ENCODE results near the gene DOCK3. TPM values are rescaled to one million over a fixed set of nuclear protein-coding genes. Genes with fewer than 3 reads are reported as not detected.
"Not testable (repeated sequence)": the region's sequence is repeated elsewhere in the genome, so short reads cannot be mapped to it uniquely, and the experiment has no call there.

DOCK3 gene
- total RNA-seq, 1 experiment from 2014 or later = 5.6 TPM

DNA sequence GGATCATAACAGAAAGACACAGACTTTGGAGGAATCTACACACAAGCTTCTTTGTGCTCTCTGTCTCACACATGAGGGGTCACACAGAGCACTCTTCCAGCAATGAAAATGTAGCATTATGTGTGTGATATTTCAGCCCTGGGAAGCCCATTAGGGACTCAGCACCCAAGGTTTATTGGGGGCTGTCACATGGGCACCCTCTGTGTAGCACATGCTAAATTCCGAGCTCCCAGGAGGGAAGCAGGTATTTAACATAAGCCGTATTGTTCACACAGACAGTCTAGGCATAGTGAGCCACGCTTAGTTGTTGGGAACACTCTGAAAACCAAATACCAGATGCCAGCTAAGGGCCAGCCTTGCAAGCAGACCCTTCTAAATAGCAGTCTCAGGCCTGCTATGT, 448.8 kb downstream of the DOCK3 start:
- no peak for ATAC-seq
- POLR2A ChIA-PET = interaction anchor here (0.6 kb wide), 1 partner anchor 101 kb away, joined by 3 read pairs; no protein-coding TSS in a partner anchor

DNA sequence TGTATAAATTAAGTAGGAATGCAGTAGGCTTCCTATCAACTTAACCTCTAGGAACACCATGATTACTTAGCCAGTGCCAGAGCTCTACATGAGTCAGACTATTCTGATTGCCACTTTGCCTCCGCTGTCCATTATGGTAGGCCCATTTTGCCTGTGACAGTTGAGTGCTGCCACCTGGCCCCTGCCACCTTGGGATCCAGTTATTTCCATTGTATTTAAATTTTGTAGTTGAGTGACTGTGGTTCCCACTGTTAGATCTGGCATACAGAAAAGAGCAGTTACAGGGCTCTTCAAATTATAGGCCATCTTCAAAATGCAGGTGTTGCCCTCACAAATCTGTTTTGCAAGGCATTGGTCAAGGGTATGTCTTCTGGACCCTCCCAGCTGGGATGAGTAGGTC, 456.9 kb downstream of the DOCK3 start:
- H3K27me3 Mint-ChIP-seq (ENCODE audit: low read depth); DNase-seq (ENCODE audit: low spot score); H3K4me1 Mint-ChIP-seq; POLR2A ChIA-PET; CTCF ChIA-PET; H3K27ac Mint-ChIP-seq; H3K4me3 Mint-ChIP-seq; ATAC-seq: not testable (repeated sequence)
- peaks cover 42% of the 10 kb centered on the region for H3K9me3 Mint-ChIP-seq
- peaks cover 31% of the 10 kb centered on the region for H3K36me3 Mint-ChIP-seq

More for the DNA sequence above, 448.8 kb downstream of the DOCK3 start:
- Mint-ChIP-seq H3K4me3 (no peak overlapping the region), H3K27me3 (ENCODE audit: low read depth) (peaks cover 6% of the 10 kb centered on the region), H3K27ac (no peak overlapping the region), H3K36me3 (no peaks in the 10 kb centered on the region), H3K9me3 (peaks cover 18% of the 10 kb centered on the region), H3K4me1 (no peaks in the 10 kb centered on the region)
- CTCF ChIA-PET = interaction anchor here (0.8 kb wide), 1 partner anchor 23 kb away, joined by 6 read pairs; no protein-coding TSS in a partner anchor
- no peak for TF ChIP-seq ZNF317 (CRISPR knock-in tag; IDR thresholded peaks at IDR 0.05; ENCODE audit: borderline replicate concordance, low read depth)
- no peak for TF ChIP-seq RORB (CRISPR knock-in tag; IDR thresholded peaks at IDR 0.05)
- TF ChIP-seq, protein P1, sequence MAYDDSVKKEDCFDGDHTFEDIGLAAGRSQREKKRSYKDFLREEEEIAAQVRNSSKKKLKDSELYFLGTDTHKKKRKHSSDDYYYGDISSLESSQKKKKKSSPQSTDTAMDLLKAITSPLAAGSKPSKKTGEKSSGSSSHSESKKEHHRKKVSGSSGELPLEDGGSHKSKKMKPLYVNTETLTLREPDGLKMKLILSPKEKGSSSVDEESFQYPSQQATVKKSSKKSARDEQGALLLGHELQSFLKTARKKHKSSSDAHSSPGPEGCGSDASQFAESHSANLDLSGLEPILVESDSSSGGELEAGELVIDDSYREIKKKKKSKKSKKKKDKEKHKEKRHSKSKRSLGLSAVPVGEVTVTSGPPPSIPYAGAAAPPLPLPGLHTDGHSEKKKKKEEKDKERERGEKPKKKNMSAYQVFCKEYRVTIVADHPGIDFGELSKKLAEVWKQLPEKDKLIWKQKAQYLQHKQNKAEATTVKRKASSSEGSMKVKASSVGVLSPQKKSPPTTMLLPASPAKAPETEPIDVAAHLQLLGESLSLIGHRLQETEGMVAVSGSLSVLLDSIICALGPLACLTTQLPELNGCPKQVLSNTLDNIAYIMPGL (CRISPR knock-in tag; IDR thresholded peaks at IDR 0.05) = no peak
- TF ChIP-seq ESRRA (CRISPR knock-in tag; IDR thresholded peaks at IDR 0.05; ENCODE audit: borderline replicate concordance) = no peak
- TF ChIP-seq SOX15 (CRISPR knock-in tag; IDR thresholded peaks at IDR 0.05) = no peak
- TF ChIP-seq, protein P2, sequence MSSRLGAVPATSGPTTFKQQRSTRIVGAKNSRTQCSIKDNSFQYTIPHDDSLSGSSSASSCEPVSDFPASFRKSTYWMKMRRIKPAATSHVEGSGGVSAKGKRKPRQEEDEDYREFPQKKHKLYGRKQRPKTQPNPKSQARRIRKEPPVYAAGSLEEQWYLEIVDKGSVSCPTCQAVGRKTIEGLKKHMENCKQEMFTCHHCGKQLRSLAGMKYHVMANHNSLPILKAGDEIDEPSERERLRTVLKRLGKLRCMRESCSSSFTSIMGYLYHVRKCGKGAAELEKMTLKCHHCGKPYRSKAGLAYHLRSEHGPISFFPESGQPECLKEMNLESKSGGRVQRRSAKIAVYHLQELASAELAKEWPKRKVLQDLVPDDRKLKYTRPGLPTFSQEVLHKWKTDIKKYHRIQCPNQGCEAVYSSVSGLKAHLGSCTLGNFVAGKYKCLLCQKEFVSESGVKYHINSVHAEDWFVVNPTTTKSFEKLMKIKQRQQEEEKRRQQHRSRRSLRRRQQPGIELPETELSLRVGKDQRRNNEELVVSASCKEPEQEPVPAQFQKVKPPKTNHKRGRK (CRISPR knock-in tag; IDR thresholded peaks at IDR 0.05; ENCODE audit: borderline replicate concordance) = no peak
- no peak for TF ChIP-seq ZNF138 (CRISPR knock-in tag; conservative IDR thresholded peaks at IDR 0.05)
- TF ChIP-seq SP1 (CRISPR knock-in tag; conservative IDR thresholded peaks at IDR 0.05) = no peak
- TF ChIP-seq, protein P3, sequence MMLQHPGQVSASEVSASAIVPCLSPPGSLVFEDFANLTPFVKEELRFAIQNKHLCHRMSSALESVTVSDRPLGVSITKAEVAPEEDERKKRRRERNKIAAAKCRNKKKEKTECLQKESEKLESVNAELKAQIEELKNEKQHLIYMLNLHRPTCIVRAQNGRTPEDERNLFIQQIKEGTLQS (CRISPR knock-in tag; conservative IDR thresholded peaks at IDR 0.05) = no peak
- TF ChIP-seq, protein P4, sequence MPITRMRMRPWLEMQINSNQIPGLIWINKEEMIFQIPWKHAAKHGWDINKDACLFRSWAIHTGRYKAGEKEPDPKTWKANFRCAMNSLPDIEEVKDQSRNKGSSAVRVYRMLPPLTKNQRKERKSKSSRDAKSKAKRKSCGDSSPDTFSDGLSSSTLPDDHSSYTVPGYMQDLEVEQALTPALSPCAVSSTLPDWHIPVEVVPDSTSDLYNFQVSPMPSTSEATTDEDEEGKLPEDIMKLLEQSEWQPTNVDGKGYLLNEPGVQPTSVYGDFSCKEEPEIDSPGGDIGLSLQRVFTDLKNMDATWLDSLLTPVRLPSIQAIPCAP (CRISPR knock-in tag; IDR thresholded peaks at IDR 0.05) = no peak
- TF ChIP-seq, protein P5, sequence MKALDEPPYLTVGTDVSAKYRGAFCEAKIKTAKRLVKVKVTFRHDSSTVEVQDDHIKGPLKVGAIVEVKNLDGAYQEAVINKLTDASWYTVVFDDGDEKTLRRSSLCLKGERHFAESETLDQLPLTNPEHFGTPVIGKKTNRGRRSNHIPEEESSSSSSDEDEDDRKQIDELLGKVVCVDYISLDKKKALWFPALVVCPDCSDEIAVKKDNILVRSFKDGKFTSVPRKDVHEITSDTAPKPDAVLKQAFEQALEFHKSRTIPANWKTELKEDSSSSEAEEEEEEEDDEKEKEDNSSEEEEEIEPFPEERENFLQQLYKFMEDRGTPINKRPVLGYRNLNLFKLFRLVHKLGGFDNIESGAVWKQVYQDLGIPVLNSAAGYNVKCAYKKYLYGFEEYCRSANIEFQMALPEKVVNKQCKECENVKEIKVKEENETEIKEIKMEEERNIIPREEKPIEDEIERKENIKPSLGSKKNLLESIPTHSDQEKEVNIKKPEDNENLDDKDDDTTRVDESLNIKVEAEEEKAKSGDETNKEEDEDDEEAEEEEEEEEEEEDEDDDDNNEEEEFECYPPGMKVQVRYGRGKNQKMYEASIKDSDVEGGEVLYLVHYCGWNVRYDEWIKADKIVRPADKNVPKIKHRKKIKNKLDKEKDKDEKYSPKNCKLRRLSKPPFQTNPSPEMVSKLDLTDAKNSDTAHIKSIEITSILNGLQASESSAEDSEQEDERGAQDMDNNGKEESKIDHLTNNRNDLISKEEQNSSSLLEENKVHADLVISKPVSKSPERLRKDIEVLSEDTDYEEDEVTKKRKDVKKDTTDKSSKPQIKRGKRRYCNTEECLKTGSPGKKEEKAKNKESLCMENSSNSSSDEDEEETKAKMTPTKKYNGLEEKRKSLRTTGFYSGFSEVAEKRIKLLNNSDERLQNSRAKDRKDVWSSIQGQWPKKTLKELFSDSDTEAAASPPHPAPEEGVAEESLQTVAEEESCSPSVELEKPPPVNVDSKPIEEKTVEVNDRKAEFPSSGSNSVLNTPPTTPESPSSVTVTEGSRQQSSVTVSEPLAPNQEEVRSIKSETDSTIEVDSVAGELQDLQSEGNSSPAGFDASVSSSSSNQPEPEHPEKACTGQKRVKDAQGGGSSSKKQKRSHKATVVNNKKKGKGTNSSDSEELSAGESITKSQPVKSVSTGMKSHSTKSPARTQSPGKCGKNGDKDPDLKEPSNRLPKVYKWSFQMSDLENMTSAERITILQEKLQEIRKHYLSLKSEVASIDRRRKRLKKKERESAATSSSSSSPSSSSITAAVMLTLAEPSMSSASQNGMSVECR (CRISPR knock-in tag; IDR thresholded peaks at IDR 0.05; ENCODE audit: borderline replicate concordance) = no peak
- no peak for TF ChIP-seq ZBTB21 (CRISPR knock-in tag; IDR thresholded peaks at IDR 0.05; ENCODE audit: borderline replicate concordance)
- no peak for DNase-seq (ENCODE audit: low spot score)

DNA sequence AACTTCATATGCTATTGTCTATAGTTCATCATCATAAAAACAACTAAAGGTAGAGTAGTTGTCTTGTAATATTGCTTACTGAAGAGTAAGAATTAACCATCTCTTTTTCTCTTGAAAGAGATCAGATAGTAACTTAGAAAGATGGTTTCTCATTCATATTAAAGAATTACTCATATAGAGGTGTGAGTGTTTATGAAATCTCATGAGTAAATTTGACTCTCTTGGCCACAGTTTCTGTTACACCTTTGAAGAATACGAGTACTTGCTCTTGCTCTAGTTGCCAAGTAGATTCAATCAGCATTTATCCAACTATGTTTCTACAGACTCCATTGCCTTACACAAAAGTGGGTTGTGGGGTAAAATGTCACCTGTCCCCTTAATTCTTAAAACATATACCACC, 463.0 kb downstream of the DOCK3 start:
- POLR2A ChIA-PET = no interaction called here
- CTCF ChIA-PET = no interaction called here
- H3K4me1 Mint-ChIP-seq = no peaks in the 10 kb centered on the region
- peaks cover 9% of the 10 kb centered on the region for H3K9me3 Mint-ChIP-seq
- no peaks in the 10 kb centered on the region; the same call in 1 of the 2 replicates for H3K27me3 Mint-ChIP-seq (ENCODE audit: low read depth)
- 0 out of 2 replicates have a peak, but pooled peaks cover 3% of the 10 kb centered on the region for H3K36me3 Mint-ChIP-seq
- no peak overlapping the region for H3K27ac Mint-ChIP-seq
- no peak overlapping the region for H3K4me3 Mint-ChIP-seq
- no peak for DNase-seq (ENCODE audit: low spot score)
- ATAC-seq = no peak
- TF ChIP-seq OVOL2 (CRISPR knock-in tag; IDR thresholded peaks at IDR 0.05; ENCODE audit: borderline replicate concordance) (no peak), SP1 (CRISPR knock-in tag; conservative IDR thresholded peaks at IDR 0.05) (no peak), EMX1 (CRISPR knock-in tag; IDR thresholded peaks at IDR 0.05) (no peak)
- TF ChIP-seq, protein P6, sequence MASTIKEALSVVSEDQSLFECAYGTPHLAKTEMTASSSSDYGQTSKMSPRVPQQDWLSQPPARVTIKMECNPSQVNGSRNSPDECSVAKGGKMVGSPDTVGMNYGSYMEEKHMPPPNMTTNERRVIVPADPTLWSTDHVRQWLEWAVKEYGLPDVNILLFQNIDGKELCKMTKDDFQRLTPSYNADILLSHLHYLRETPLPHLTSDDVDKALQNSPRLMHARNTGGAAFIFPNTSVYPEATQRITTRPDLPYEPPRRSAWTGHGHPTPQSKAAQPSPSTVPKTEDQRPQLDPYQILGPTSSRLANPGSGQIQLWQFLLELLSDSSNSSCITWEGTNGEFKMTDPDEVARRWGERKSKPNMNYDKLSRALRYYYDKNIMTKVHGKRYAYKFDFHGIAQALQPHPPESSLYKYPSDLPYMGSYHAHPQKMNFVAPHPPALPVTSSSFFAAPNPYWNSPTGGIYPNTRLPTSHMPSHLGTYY (CRISPR knock-in tag; IDR thresholded peaks at IDR 0.05) = no peak
- TF ChIP-seq, protein P7, sequence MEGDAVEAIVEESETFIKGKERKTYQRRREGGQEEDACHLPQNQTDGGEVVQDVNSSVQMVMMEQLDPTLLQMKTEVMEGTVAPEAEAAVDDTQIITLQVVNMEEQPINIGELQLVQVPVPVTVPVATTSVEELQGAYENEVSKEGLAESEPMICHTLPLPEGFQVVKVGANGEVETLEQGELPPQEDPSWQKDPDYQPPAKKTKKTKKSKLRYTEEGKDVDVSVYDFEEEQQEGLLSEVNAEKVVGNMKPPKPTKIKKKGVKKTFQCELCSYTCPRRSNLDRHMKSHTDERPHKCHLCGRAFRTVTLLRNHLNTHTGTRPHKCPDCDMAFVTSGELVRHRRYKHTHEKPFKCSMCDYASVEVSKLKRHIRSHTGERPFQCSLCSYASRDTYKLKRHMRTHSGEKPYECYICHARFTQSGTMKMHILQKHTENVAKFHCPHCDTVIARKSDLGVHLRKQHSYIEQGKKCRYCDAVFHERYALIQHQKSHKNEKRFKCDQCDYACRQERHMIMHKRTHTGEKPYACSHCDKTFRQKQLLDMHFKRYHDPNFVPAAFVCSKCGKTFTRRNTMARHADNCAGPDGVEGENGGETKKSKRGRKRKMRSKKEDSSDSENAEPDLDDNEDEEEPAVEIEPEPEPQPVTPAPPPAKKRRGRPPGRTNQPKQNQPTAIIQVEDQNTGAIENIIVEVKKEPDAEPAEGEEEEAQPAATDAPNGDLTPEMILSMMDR (IDR thresholded peaks at IDR 0.05) = no peak
- TF ChIP-seq, protein P8, sequence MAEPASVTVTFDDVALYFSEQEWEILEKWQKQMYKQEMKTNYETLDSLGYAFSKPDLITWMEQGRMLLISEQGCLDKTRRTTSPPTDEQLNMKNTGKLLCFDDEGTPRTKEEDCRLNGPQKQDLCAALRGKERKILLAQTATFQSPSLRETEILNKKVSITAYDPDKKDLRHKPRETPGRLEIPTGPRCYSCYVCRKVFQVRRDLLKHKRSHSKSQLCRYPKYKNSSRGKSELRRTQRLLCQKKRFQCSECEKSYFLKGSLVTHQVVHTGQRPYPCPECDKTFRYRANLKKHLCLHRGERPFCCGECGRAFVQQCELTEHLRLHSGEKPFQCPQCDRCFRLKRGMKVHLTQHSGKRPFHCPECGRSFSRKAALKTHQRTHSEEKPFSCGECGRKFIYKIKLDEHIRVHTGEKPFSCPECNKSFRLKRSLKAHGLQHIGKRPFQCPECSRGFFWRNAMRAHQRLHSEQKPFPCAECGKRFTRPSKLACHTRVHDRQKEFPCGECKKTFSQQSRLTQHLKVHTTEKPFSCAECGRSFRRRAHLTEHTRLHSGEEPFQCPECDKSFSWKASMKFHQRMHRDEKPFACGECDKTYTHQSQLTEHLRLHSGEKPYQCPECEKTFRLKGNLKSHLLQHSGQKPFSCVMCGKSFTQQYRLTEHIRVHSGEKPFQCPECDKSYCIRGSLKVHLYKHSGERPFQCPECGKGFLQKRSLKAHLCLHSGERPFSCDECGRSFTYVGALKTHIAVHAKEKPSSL (CRISPR knock-in tag; conservative IDR thresholded peaks at IDR 0.05) = no peak

Data from WTC11 (cell line).